ENCODE measurements around the gene ELMO2. TPM values are rescaled to one million over a fixed set of nuclear protein-coding genes. Genes with fewer than 3 reads are reported as not detected.

The ELMO2 gene
- total RNA-seq, 4 donors from 2014 or later: 41.6 to 69.1 (median 53.8) TPM

DNA sequence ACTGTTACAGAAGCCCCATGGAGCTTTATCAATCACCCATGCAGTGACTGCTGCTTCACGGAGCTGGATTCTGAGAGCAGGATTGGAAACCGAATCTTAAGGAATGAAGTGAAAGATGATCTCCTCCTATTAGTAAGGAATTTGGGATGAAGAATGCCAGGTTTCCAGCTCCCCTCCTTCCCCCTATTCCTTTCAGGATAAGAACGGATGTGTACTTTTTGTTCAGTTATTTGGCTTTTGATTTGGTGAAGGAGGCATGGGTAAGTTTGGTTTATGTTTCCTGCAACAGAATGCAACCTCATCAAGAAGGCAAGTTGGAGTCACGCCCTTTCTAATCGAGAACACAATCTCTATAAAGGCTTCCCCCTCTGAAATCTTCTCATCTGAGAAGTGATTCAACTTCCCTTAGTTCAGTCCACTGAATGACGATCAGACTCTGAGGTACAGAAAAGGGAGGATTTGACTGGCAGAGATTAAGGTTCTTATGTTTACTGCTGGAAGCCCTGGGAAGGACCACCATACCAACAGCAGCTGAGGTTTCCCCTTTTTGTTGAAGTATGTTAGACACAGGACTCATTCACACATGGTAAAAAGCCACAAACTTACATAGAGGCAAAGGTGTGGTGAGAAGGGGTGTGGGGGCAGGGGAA lies 5.5 kb downstream of the ELMO2 start:
- peaks cover 0 to 10% of the 10 kb centered on the region in 2 donors for H3K36me3 ChIP-seq
- H3K9me3 ChIP-seq: no peaks in the 10 kb centered on the region
- TF ChIP-seq POLR2AphosphoS5 (IDR thresholded peaks at IDR 0.05) (no peak), POLR2A (IDR thresholded peaks at IDR 0.05) (no peak), EP300 (IDR thresholded peaks at IDR 0.05) (no peak)
- TF ChIP-seq, protein P1, sequence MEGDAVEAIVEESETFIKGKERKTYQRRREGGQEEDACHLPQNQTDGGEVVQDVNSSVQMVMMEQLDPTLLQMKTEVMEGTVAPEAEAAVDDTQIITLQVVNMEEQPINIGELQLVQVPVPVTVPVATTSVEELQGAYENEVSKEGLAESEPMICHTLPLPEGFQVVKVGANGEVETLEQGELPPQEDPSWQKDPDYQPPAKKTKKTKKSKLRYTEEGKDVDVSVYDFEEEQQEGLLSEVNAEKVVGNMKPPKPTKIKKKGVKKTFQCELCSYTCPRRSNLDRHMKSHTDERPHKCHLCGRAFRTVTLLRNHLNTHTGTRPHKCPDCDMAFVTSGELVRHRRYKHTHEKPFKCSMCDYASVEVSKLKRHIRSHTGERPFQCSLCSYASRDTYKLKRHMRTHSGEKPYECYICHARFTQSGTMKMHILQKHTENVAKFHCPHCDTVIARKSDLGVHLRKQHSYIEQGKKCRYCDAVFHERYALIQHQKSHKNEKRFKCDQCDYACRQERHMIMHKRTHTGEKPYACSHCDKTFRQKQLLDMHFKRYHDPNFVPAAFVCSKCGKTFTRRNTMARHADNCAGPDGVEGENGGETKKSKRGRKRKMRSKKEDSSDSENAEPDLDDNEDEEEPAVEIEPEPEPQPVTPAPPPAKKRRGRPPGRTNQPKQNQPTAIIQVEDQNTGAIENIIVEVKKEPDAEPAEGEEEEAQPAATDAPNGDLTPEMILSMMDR (IDR thresholded peaks at IDR 0.05): no peak
- peak overlapping the region in 1 of 2 donors; percentile 0 for H3K4me3 ChIP-seq
- WGBS, 2 donors (ENCODE audit: low coverage in 1 of 2): 12 to 15% methylated on average over 5 to 6 of the region's 6 CpGs
- H3K4me1 ChIP-seq: peaks cover 21 to 79% (median 55%) of the 10 kb centered on the region in 3 donors
- no peaks in the 10 kb centered on the region for H3K27me3 ChIP-seq
- no peak for ATAC-seq
- peak overlapping the region; percentile 69 to 82 (median 78) for H3K27ac ChIP-seq

DNA sequence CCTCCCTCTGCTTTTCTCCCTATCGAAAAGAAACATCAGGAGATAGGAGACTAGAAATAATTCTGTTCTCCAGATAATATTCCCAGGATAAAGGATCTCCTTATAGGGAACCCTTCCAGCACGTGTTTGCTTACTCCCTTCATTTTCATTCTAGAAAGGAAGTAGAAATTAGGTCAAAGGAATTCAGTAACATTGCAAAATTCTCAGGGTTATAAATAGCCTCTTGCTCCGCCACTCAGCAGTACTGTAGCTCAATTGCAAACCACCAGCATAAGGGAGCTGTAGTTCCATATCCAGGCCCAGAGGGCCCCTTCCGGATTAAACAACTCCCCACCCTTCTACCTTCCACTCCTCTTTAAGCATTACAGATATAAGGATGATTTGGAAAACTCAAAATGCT lies 6.2 kb downstream of the ELMO2 start:
- H3K4me3 ChIP-seq: peak overlapping the region in 1 of 2 donors; percentile 0
- H3K27ac ChIP-seq: peak overlapping the region; percentile 69 to 82 (median 78)
- peak; percentile 92 for ATAC-seq

DNA sequence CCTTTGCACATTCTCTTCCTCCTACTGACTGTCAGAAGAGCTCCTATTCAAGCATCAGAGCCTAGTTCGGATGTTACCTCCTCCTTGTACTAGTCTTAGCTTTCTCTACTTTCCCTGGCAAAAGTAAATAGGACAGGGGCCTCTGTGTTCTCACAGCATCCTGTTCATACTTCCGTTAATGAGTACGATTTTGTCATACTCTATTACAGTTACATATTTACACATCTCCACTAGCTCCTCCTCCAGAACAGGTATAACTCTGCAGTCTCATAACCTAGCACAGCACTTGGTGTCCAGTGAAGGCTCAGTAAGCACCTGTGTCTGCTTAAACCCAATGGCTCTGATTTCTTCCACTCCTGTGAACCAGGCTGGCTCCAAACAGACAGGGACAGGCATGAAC lies 7.0 kb downstream of the ELMO2 start:
- Histone ChIP-seq H3K36me3 (peaks cover 0 to 15% of the 10 kb centered on the region in 2 donors), H3K9me3 (no peaks in the 10 kb centered on the region), H3K27ac (peak overlapping the region; percentile 10 to 82 (median 71)), H3K27me3 (no peaks in the 10 kb centered on the region), H3K4me1 (peaks cover 21 to 80% (median 52%) of the 10 kb centered on the region in 3 donors), H3K4me3 (no peak overlapping the region)
- TF ChIP-seq EP300 (IDR thresholded peaks at IDR 0.05) (no peak), POLR2A (IDR thresholded peaks at IDR 0.05) (no peak), POLR2AphosphoS5 (IDR thresholded peaks at IDR 0.05) (no peak)
- TF ChIP-seq, protein P1 (IDR thresholded peaks at IDR 0.05): no peak
- no peak for ATAC-seq
- 47 to 54% methylated on average over 3 of the region's 3 CpGs for WGBS, 2 donors (ENCODE audit: low coverage in 1 of 2)

More for the DNA sequence above, 6.2 kb downstream of the ELMO2 start:
- Histone ChIP-seq H3K4me1 (peaks cover 21 to 80% (median 53%) of the 10 kb centered on the region in 3 donors), H3K27me3 (no peaks in the 10 kb centered on the region), H3K36me3 (peaks cover 0 to 10% of the 10 kb centered on the region in 2 donors), H3K9me3 (no peaks in the 10 kb centered on the region)
- 6 to 14% methylated on average over 4 of the region's 4 CpGs for WGBS, 2 donors (ENCODE audit: low coverage in 1 of 2)
- TF ChIP-seq POLR2AphosphoS5 (IDR thresholded peaks at IDR 0.05): peak; percentile 68
- TF ChIP-seq EP300 (IDR thresholded peaks at IDR 0.05): no peak
- TF ChIP-seq POLR2A (IDR thresholded peaks at IDR 0.05): no peak
- TF ChIP-seq, protein P1 (IDR thresholded peaks at IDR 0.05): peak in 2 of 4 experiments; percentile 11 to 23

DNA sequence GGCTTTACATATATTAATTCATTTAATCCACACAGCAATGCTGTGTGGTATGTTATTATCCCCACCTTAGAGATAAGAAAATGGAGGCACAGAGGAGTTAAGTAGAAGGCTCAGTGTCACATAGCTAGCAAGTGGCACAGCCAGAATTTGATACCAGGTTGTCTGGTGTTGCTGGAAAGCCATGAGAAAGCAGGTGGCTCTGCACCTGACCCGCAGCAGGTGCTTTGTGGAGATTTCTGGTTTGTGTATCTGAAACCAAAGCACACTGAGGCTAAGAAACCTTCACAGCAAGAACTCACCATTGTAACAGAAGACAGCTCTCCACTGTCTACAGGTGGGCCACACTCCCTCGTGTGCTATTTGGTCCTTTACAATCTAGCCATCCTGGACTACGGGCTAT lies 7.5 kb downstream of the ELMO2 start:
- ATAC-seq: no peak

More for the DNA sequence above, 7.5 kb downstream of the ELMO2 start:
- Histone ChIP-seq H3K27ac (peak overlapping the region; percentile 10 to 82 (median 71)), H3K9me3 (no peaks in the 10 kb centered on the region), H3K27me3 (no peaks in the 10 kb centered on the region), H3K4me3 (no peak overlapping the region), H3K36me3 (peaks cover 0 to 19% of the 10 kb centered on the region in 2 donors), H3K4me1 (peaks cover 21 to 80% (median 47%) of the 10 kb centered on the region in 3 donors)
- TF ChIP-seq, protein P1 (IDR thresholded peaks at IDR 0.05): no peak
- no peak for TF ChIP-seq POLR2A (IDR thresholded peaks at IDR 0.05)
- no peak for TF ChIP-seq POLR2AphosphoS5 (IDR thresholded peaks at IDR 0.05)
- TF ChIP-seq EP300 (IDR thresholded peaks at IDR 0.05): no peak
- 71 to 80% methylated on average over 2 to 3 of the region's 3 CpGs for WGBS, 2 donors (ENCODE audit: low coverage in 1 of 2)

All from gastroesophageal sphincter (tissue), 4 donors.